SU-DHL-6 (cell line): ENCODE data around the gene CKAP2L.

ENCODE experiments used
- H2AFZ ChIP-seq: fragments of 200-600 bp; sonication (generic); 2 replicates; pipeline ENCODE4 v1.6.1; 2014; ENCODE audit warnings: low read depth, mild to moderate bottlenecking, moderate library complexity, mixed read lengths, antibody characterized with exemption, low read length; ENCODE audit not compliant: severe bottlenecking
- H3F3A ChIP-seq: fragments of 200-600 bp; shearing (Covaris generic); 2 replicates; pipeline ENCODE4 v1.6.0; 2016; ENCODE audit warnings: antibody characterized with exemption, mild to moderate bottlenecking; ENCODE audit not compliant: insufficient read depth
- H3K27ac ChIP-seq: fragments of 200-600 bp; sonication (generic); 2 replicates; pipeline ENCODE4 v1.5.1; 2016; ENCODE audit warnings: low read depth, mild to moderate bottlenecking, low read length, moderate library complexity, mixed read lengths
- H3K27me3 ChIP-seq: fragments of 200-600 bp; sonication (generic), shearing (Covaris generic); 2 replicates; pipeline ENCODE4 v1.6.0; 2014; ENCODE audit warnings: mild to moderate bottlenecking, low read length
- H3K36me3 ChIP-seq: fragments of 200-600 bp; sonication (generic); 2 replicates; pipeline ENCODE4 v1.6.1; 2014; ENCODE audit warnings: mild to moderate bottlenecking, low read length, mixed read lengths
- H3K4me2 ChIP-seq: fragments of 300-600, 200-600 bp; shearing (Covaris generic), sonication (generic); 2 replicates; pipeline ENCODE4 v1.6.0; 2014; ENCODE audit warnings: low read length, low read depth, mild to moderate bottlenecking; ENCODE audit not compliant: poor library complexity, severe bottlenecking
- H3K4me3 ChIP-seq: fragments of 200-600 bp; sonication (generic); 2 replicates; pipeline ENCODE4 v1.5.1; 2014; ENCODE audit warnings: antibody characterized with exemption, low read length, mild to moderate bottlenecking, mixed read lengths; ENCODE audit not compliant: insufficient read depth, poor library complexity, severe bottlenecking
- H3K79me2 ChIP-seq: fragments of 200-600 bp; sonication (generic); 2 replicates; pipeline ENCODE4 v1.6.1; 2014; ENCODE audit warnings: mild to moderate bottlenecking, low read length, moderate library complexity; ENCODE audit not compliant: insufficient read depth
- H3K9ac ChIP-seq: fragments of 200-600 bp; sonication (generic); 2 replicates; pipeline ENCODE4 v1.7.0; 2014; ENCODE audit warnings: mild to moderate bottlenecking, low read length
- H3K9me2 ChIP-seq: fragments of 200-600 bp; sonication (generic); replicated peaks from 2 replicates; pipeline ENCODE4 v1.6.1; 2014; ENCODE audit warnings: low read length; ENCODE audit not compliant: insufficient read depth
- H3K9me3 ChIP-seq: fragments of 200-600 bp; sonication (generic); 2 replicates; pipeline ENCODE4 v1.6.1; 2014; ENCODE audit warnings: low read length, mixed read lengths; ENCODE audit not compliant: insufficient read depth
- H4K20me1 ChIP-seq: fragments of 200-600 bp; sonication (generic); 2 replicates; pipeline ENCODE4 v1.6.1; 2014; ENCODE audit warnings: low read depth, mild to moderate bottlenecking, antibody characterized with exemption, low read length, moderate library complexity, mixed read lengths
- CTCF ChIP-seq: fragments of 200-600 bp; sonication (generic); IDR thresholded peaks from one replicate; pipeline ENCODE4 v1.5.1; 2017; ENCODE audit warnings: antibody characterized with exemption, mild to moderate bottlenecking, low read length, moderate library complexity; ENCODE audit not compliant: insufficient read depth, poor library complexity, severe bottlenecking
- EZH2phosphoT487 ChIP-seq: fragments of 200-600 bp; sonication (generic), shearing (Covaris generic); conservative IDR thresholded peaks from 2 replicates; pipeline ENCODE4 v1.6.1; 2018; ENCODE audit warnings: mild to moderate bottlenecking, antibody characterized with exemption, low read length, moderate library complexity, mixed read lengths

The CKAP2L gene

GRCh38 chr2:112750560-112750843 lies 13.9 kb downstream of the CKAP2L start:
- Histone ChIP-seq H2AFZ (no peak overlapping the region), H3K79me2 (peaks cover 41% of the 10 kb centered on the region), H3K27ac (no peak overlapping the region), H3F3A (peaks cover 18% of the 10 kb centered on the region), H3K9me3 (no peaks in the 10 kb centered on the region), H3K9ac (no peak overlapping the region), H3K27me3 (no peaks in the 10 kb centered on the region), H3K4me3 (no peak overlapping the region), H4K20me1 (peaks cover 7% of the 10 kb centered on the region; the same call in 1 of the 2 replicates), H3K36me3 (peaks cover 59% of the 10 kb centered on the region), H3K9me2 (no peaks in the 10 kb centered on the region), H3K4me2 (no peak overlapping the region)
- TF ChIP-seq EZH2phosphoT487 (no peak), CTCF (no peak)

DNA sequence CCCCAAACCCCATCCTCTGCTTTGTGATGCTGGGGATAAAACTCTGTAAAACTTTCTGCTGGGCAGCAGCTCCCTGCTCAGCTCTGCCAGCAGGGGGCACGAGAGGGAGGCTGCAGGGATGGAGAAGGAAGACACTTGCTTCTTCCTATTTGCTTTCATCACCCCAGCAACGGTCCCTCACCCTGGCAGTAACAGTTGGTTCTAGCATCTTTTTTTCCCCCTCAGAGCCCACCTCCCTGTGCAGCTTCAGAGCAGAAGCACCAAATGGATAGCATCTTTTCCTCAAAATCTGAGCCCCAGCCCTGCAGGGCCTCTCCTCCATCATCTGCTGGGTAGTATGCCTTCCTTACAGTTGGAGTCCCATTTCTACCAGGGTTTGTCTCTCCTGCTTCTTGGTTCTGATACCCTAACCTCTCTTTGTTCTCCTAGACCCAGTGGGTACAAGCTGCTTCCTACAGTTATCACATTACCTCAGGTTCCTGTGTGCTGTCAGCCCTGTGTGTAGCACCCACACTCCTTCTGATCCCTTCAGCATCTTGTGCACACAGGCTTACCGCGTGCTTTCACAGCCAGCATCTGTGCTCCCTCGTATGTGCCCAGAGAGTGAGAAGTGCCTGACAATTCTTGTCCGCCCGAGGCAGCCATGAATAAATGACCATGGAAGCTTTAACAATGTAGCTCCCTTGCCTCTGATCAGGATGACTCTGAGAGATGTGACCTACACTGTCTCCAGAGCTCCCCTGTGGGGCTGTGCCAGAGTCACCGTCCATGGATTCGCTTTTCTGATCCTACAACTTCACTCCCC lies 14.5 kb downstream of the CKAP2L start:
- H3K4me3 ChIP-seq = no peak overlapping the region
- no peak overlapping the region for H2AFZ ChIP-seq
- H3K27ac ChIP-seq = no peak overlapping the region
- H3K79me2 ChIP-seq = peaks cover 39% of the 10 kb centered on the region
- peaks cover 56% of the 10 kb centered on the region for H3K36me3 ChIP-seq
- TF ChIP-seq CTCF (peak; percentile 95), EZH2phosphoT487 (no peak)
- H4K20me1 ChIP-seq = peaks cover 7% of the 10 kb centered on the region; the same call in 1 of the 2 replicates
- no peaks in the 10 kb centered on the region for H3K9me3 ChIP-seq
- H3K4me2 ChIP-seq = no peak overlapping the region
- no peaks in the 10 kb centered on the region for H3K27me3 ChIP-seq
- peaks cover 18% of the 10 kb centered on the region for H3F3A ChIP-seq
- no peak overlapping the region for H3K9ac ChIP-seq
- no peaks in the 10 kb centered on the region for H3K9me2 ChIP-seq

GRCh38 chr2:112740527-112740926 lies 23.9 kb downstream of the CKAP2L start:
- Histone ChIP-seq H3K4me2 (no peak overlapping the region), H3K9me2 (no peaks in the 10 kb centered on the region), H3K36me3 (peaks cover 31% of the 10 kb centered on the region), H3K27ac (no peak overlapping the region), H3K9me3 (no peaks in the 10 kb centered on the region), H4K20me1 (no peaks in the 10 kb centered on the region), H3K9ac (no peak overlapping the region), H3K4me3 (no peak overlapping the region), H3K79me2 (no peaks in the 10 kb centered on the region), H2AFZ (no peak overlapping the region), H3K27me3 (no peaks in the 10 kb centered on the region), H3F3A (0 out of 2 replicates have a peak, but pooled peaks cover 10% of the 10 kb centered on the region)
- TF ChIP-seq EZH2phosphoT487 = no peak
- TF ChIP-seq CTCF = no peak
